Tibial nerve (tissue), 4 donors: Measurements from ENCODE around the gene IFI44. TPM values are rescaled to one million over a fixed set of nuclear protein-coding genes. Genes with fewer than 3 reads are reported as not detected.
A peak's percentile ranks its signal among the peaks of the same experiment; 100 is the strongest.

Source experiments
- DNase-seq, 2 donors: peaks; one replicate each; pipeline ENCODE4 v3.0.0-alpha.2; 2019; ENCODE audit warnings: low spot score in 2 of 2
- H3K27ac ChIP-seq, 4 donors: fragments of 200-600 bp; sonication (generic) in 3 of 4; one replicate each; pipeline ENCODE4 v1.5.1; 2017 to 2019; ENCODE audit warnings: mild to moderate bottlenecking in 1 of 4
- H3K27me3 ChIP-seq, 2 donors: fragments of 200-600 bp; sonication (generic) in 1 of 2; one replicate each; pipeline versions ENCODE4 v1.5.1 to v1.6.0; 2017 to 2019
- H3K36me3 ChIP-seq, 3 donors: fragments of 200-600 bp; sonication (generic); one replicate each; pipeline ENCODE4 v1.5.1; 2018 to 2019
- H3K4me1 ChIP-seq, 4 donors: fragments of 200-600 bp; sonication (generic) in 3 of 4; one replicate each; pipeline ENCODE4 v1.5.1; 2017 to 2019
- H3K4me3 ChIP-seq, 4 donors: fragments of 200-600 bp; sonication (generic) in 3 of 4; one replicate each; pipeline ENCODE4 v1.5.1; 2017 to 2019; ENCODE audit warnings: mild to moderate bottlenecking in 1 of 4, moderate library complexity in 1 of 4
- H3K9me3 ChIP-seq, 4 donors: fragments of 200-600 bp; sonication (generic) in 3 of 4; one replicate each; pipeline ENCODE4 v1.5.1; 2017 to 2019
- EP300 ChIP-seq, 2 donors: sonication (generic); formaldehyde crosslinking; IDR thresholded peaks; one replicate each; pipeline ENCODE4 v1.6.1; 2017; ENCODE audit warnings: antibody characterized with exemption in 2 of 2, mild to moderate bottlenecking in 1 of 2
- POLR2A ChIP-seq, 2 donors: fragments of 450-650 bp; IDR thresholded peaks; one replicate each; pipeline ENCODE4 v1.6.1; 2017; ENCODE audit warnings: antibody characterized with exemption in 2 of 2, mild to moderate bottlenecking in 2 of 2, moderate library complexity in 2 of 2
- WGBS, 2 donors: methylation state at CpG; one replicate each; pipeline ENCODE4 v1.1.5; 2018; 5-methylcytosine and 5-hydroxymethylcytosine counted together
- total RNA-seq, 4 donors: library from RNA; depleted of rRNA; stranded (reverse); fragments of >200 nt; gene quantifications; one replicate each; pipeline ENCODE4 v1.1.0, GENCODE V29; 2016
- TF ChIP-seq, protein P1 (sequence below), 5 experiments: fragments of 200-600 bp in 3 of 5; fragments of 450-650 bp in 2 of 5; sonication (generic) in 3 of 5; IDR thresholded peaks; one replicate each; pipeline ENCODE4 v1.5.1; 2016 to 2019; ENCODE audit warnings: antibody characterized with exemption in 5 of 5, mild to moderate bottlenecking in 3 of 5, moderate library complexity in 2 of 5

Gene IFI44
- total RNA-seq, 4 donors from 2014 or later, result 19.8 to 39.8 (median 27.3) TPM

DNA sequence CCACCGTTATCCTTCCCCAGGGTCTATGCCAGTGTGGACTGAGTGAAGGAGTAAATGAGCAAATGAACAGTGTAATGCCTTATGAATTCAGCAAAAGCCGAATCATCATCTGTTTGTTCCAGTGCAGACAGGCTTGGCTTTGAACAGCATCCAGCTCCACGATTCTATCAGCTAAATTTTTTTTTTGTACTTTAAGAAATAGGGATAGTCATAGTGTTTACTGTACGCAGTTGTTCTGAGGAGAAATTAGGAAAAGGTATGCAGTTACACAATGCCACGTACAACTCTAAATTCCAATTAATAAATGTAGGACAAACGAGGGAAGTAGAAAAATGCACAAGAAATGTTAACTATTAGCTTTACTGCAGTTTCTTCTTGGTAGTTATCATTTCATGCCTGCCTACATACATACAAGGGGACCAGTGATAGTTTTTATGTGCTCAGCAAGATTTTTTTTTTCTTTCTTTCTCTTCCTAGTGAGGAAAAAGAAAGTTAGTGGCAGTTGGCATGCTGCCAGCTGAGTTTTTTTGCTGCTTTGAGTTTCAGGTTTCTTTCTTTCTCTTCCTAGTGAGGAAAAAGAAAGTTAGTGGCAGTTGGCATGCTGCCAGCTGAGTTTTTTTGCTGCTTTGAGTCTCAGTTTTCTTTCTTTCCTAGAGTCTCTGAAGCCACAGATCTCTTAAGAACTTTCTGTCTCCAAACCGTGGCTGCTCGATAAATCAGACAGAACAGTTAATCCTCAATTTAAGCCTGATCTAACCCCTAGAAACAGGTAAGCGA is 29.6 kb upstream of the IFI44 start, which contains the start of gene IFI44L:
TSS of gene IFI44L (plus strand) at position 646 of the 777 bp plus-strand sequence. CDS start 7,468 bp downstream, outside the sequence.
- Histone ChIP-seq H3K36me3 (no peaks in the 10 kb centered on the region), H3K9me3 (no peaks in the 10 kb centered on the region), H3K4me3 (peak within 1 kb of the TSS; percentile 21 to 49 (median 42)), H3K27me3 (no peaks in the 10 kb centered on the region), H3K4me1 (peaks cover 0 to 56% (median 11%) of the 10 kb centered on the region in 4 donors), H3K27ac (peak within 1 kb of the TSS; percentile 76 to 95 (median 83))
- TF ChIP-seq POLR2A (IDR thresholded peaks at IDR 0.05) (no peak), EP300 (IDR thresholded peaks at IDR 0.05) (peak in 1 of 2 donors; percentile 31)
- peak; percentile 19 to 36 for DNase-seq
- WGBS, 2 donors, result 6 to 7% methylated on average over 9 of the region's 9 CpGs

GRCh38 chr1:78620666-78621065 is 29.0 kb upstream of the IFI44 start:
- H3K4me3 ChIP-seq, result peak overlapping the region; percentile 21 to 49 (median 42)
- TF ChIP-seq, protein P1, sequence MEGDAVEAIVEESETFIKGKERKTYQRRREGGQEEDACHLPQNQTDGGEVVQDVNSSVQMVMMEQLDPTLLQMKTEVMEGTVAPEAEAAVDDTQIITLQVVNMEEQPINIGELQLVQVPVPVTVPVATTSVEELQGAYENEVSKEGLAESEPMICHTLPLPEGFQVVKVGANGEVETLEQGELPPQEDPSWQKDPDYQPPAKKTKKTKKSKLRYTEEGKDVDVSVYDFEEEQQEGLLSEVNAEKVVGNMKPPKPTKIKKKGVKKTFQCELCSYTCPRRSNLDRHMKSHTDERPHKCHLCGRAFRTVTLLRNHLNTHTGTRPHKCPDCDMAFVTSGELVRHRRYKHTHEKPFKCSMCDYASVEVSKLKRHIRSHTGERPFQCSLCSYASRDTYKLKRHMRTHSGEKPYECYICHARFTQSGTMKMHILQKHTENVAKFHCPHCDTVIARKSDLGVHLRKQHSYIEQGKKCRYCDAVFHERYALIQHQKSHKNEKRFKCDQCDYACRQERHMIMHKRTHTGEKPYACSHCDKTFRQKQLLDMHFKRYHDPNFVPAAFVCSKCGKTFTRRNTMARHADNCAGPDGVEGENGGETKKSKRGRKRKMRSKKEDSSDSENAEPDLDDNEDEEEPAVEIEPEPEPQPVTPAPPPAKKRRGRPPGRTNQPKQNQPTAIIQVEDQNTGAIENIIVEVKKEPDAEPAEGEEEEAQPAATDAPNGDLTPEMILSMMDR (IDR thresholded peaks at IDR 0.05), result no peak
- TF ChIP-seq POLR2A (IDR thresholded peaks at IDR 0.05), result no peak
- no peak for TF ChIP-seq EP300 (IDR thresholded peaks at IDR 0.05)
- peaks cover 0 to 61% (median 11%) of the 10 kb centered on the region in 4 donors for H3K4me1 ChIP-seq
- no peak for DNase-seq
- no peaks in the 10 kb centered on the region for H3K36me3 ChIP-seq
- 5 to 7% methylated on average over 1 of the region's 1 CpG for WGBS, 2 donors
- no peaks in the 10 kb centered on the region for H3K9me3 ChIP-seq
- H3K27me3 ChIP-seq, result no peaks in the 10 kb centered on the region
- H3K27ac ChIP-seq, result peak overlapping the region; percentile 76 to 95 (median 83)

DNA sequence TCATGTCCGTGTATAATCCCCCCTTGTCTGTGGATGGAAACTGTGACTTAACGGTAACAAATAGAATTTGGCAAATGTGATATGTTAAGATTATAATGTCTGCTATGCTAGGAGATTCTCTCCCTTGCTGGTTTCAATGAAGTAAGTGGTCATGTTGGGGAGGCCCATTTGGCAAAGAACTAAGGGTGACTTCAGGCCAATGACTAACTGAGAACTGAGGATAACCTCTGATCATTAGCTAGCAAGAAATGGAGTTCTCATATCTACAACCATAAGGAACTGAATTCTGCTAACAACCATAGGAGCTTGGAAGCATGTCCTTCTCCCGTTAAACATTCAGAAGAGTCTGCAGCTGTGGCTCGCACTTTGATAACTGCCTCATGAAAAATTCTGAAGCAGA is 27.1 kb upstream of the IFI44 start:
- Histone ChIP-seq H3K4me3 (no peak overlapping the region), H3K9me3 (no peaks in the 10 kb centered on the region), H3K27ac (peak overlapping the region in 2 of 4 donors; percentile 56 to 88), H3K36me3 (no peaks in the 10 kb centered on the region), H3K4me1 (peaks cover 0 to 73% (median 11%) of the 10 kb centered on the region in 4 donors), H3K27me3 (no peaks in the 10 kb centered on the region)
- WGBS, 2 donors, result 84 to 86% methylated on average over 4 of the region's 4 CpGs
- no peak for DNase-seq
- no peak for TF ChIP-seq POLR2A (IDR thresholded peaks at IDR 0.05)
- TF ChIP-seq EP300 (IDR thresholded peaks at IDR 0.05), result no peak
- TF ChIP-seq, protein P1 (IDR thresholded peaks at IDR 0.05), result no peak

DNA sequence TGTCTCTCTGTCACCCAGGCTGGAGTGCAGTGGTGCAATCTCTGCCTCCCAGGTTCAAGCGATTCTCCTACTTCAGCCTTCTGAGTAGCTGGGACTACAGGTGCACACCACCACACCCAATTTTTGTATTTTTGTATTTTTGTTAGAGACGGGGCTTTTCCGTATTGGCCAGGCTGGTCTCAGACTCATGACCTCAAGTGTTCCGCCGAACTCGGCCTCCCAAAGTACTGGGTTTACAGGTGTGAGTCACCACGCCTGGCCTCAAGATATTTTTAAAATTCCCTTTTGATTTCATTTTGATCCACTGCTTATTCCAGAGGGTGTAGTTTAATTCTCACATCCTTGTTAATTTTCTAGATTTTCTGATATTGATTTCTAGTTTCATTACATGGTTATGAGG is 25.6 kb upstream of the IFI44 start:
- Histone ChIP-seq H3K36me3 (no peaks in the 10 kb centered on the region), H3K4me3 (no peak overlapping the region), H3K27ac (peak overlapping the region in 2 of 4 donors; percentile 23 to 56), H3K4me1 (peaks cover 0 to 65% (median 5%) of the 10 kb centered on the region in 4 donors), H3K9me3 (no peaks in the 10 kb centered on the region), H3K27me3 (no peaks in the 10 kb centered on the region)
- 96 to 97% methylated on average over 7 of the region's 7 CpGs for WGBS, 2 donors
- no peak for TF ChIP-seq POLR2A (IDR thresholded peaks at IDR 0.05)
- TF ChIP-seq EP300 (IDR thresholded peaks at IDR 0.05), result no peak
- TF ChIP-seq, protein P1 (IDR thresholded peaks at IDR 0.05), result no peak
- DNase-seq, result no peak

DNA sequence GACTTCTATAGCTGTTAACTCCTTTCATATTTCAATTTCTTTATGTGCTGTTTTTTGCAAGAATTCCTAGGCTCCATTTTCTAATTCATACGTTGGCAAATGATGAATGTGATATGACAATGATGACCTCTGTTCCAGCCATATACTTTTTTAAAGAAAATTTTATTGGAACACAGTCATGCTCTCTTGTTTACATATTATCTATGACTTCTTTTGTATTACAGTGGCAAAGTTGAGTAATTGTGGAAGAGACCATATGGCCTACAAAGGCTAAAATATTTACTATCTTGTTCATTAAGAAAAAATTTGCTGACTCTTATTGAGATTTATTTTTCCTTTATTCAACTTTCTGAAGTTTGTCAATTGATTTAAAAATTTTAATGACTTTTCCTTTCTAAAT is 22.3 kb upstream of the IFI44 start:
- Histone ChIP-seq H3K9me3 (no peaks in the 10 kb centered on the region), H3K27me3 (no peaks in the 10 kb centered on the region), H3K4me3 (no peak overlapping the region), H3K36me3 (no peaks in the 10 kb centered on the region), H3K4me1 (peaks cover 0 to 46% (median 3%) of the 10 kb centered on the region in 4 donors), H3K27ac (no peak overlapping the region)
- no peak for DNase-seq
- 47 to 54% methylated on average over 1 of the region's 1 CpG for WGBS, 2 donors
- TF ChIP-seq EP300 (IDR thresholded peaks at IDR 0.05), result no peak
- TF ChIP-seq, protein P1 (IDR thresholded peaks at IDR 0.05), result no peak
- no peak for TF ChIP-seq POLR2A (IDR thresholded peaks at IDR 0.05)
